IMR-90 (cell line): ENCODE data around the gene TUBGCP2. TPM values are rescaled to one million over a fixed set of nuclear protein-coding genes. Genes with fewer than 3 reads are reported as not detected.

Experiments
- ATAC-seq: fragments of 200-7000 bp; cut with Tn5 transposase; 2 replicates; pipeline ENCODE4 v1.9.1; 2020; ENCODE audit warnings: low read depth, mild to moderate bottlenecking, moderate library complexity
- BruUV-seq: library from RNA; stranded (reverse); fragments of 400-500 nt; replicated peaks from 2 replicates; lab custom pipeline; 2021; lab: Mats Ljungman, UMichigan
- CTCF ChIA-PET: fragments of 300-600 bp; formaldehyde crosslinking; extraction: SDS; loops from one replicate; lab custom pipeline; 2021; ENCODE audit warnings: antibody characterized with exemption; lab: Yijun Ruan, JAX
- POLR2A ChIA-PET: fragments of 300-600 bp; sonication (Branson Sonifier 250); formaldehyde crosslinking; loops from one replicate; lab custom pipeline; 2022; ENCODE audit warnings: antibody characterized with exemption; ENCODE audit not compliant: unreplicated experiment; lab: Charles Lee
- DNase-seq: peaks from one replicate; pipeline ENCODE4 v3.0.0; 2013
- H2AFZ ChIP-seq: replicated peaks from 2 replicates; pipeline ENCODE3; 2013; ENCODE audit warnings: low read length, mild to moderate bottlenecking; ENCODE audit not compliant: poor library complexity
- H2AK5ac ChIP-seq: 2 replicates; pipeline ENCODE4 v1.6.1; 2013; ENCODE audit warnings: low read depth, low read length, inconsistent platforms
- H2AK9ac ChIP-seq: replicated peaks from 2 replicates; pipeline ENCODE3; 2013; ENCODE audit warnings: mild to moderate bottlenecking, low read depth, low read length, moderate library complexity; ENCODE audit not compliant: poor library complexity
- H2BK120ac ChIP-seq: 2 replicates; pipeline ENCODE4 v1.6.1; 2013; ENCODE audit warnings: low read depth, low read length, inconsistent platforms
- H2BK15ac ChIP-seq: 3 replicates; pipeline ENCODE4 v1.6.1; 2013; ENCODE audit warnings: low read depth, low read length, inconsistent platforms
- H2BK20ac ChIP-seq: 2 replicates; pipeline ENCODE4 v1.6.1; 2013; ENCODE audit warnings: low read depth, mild to moderate bottlenecking, inconsistent platforms, low read length, moderate library complexity
- H2BK5ac ChIP-seq: 2 replicates; pipeline ENCODE4 v1.6.1; 2013; ENCODE audit warnings: mild to moderate bottlenecking, low read depth, low read length, inconsistent platforms; ENCODE audit not compliant: poor library complexity, severe bottlenecking
- H3K14ac ChIP-seq: replicated peaks from 2 replicates; pipeline ENCODE4 v1.6.1; 2013; ENCODE audit warnings: low read depth, low read length, inconsistent platforms
- H3K18ac ChIP-seq: 2 replicates; pipeline ENCODE4 v1.6.1; 2013; ENCODE audit warnings: low read depth, low read length, control low read depth
- H3K23ac ChIP-seq: 2 replicates; pipeline ENCODE4 v1.6.1; 2013; ENCODE audit warnings: low read depth, low read length, inconsistent platforms
- H3K27ac ChIP-seq: 2 replicates; pipeline ENCODE4 v1.5.1; 2013; ENCODE audit warnings: mild to moderate bottlenecking, control low read depth, low read length; ENCODE audit not compliant: insufficient read depth
- H3K27me3 ChIP-seq: 2 replicates; pipeline ENCODE4 v1.6.1; 2013; ENCODE audit warnings: low read length; ENCODE audit not compliant: control insufficient read depth, insufficient read depth
- H3K36me3 ChIP-seq: 2 replicates; pipeline ENCODE4 v1.6.1; 2013; ENCODE audit warnings: low read length, mixed read lengths; ENCODE audit not compliant: control insufficient read depth, insufficient read depth
- H3K4ac ChIP-seq: 2 replicates; pipeline ENCODE4 v1.6.1; 2013; ENCODE audit warnings: low read depth, low read length, inconsistent platforms
- H3K4me1 ChIP-seq: 2 replicates; pipeline ENCODE4 v1.6.1; 2013; ENCODE audit warnings: low read length, mixed read lengths; ENCODE audit not compliant: control insufficient read depth, insufficient read depth
- H3K4me2 ChIP-seq: 2 replicates; pipeline ENCODE4 v1.6.1; 2013; ENCODE audit warnings: low read depth, mild to moderate bottlenecking, control low read depth, low read length, moderate library complexity
- H3K4me3 ChIP-seq: 2 replicates; pipeline ENCODE4 v1.5.1; 2013; ENCODE audit warnings: low read depth, mild to moderate bottlenecking, control low read depth, low read length, moderate library complexity; ENCODE audit not compliant: insufficient read depth
- H3K56ac ChIP-seq: 2 replicates; pipeline ENCODE4 v1.6.1; 2013; ENCODE audit warnings: low read length, inconsistent platforms; ENCODE audit not compliant: insufficient read depth; ENCODE audit errors: extremely low read depth
- H3K79me1 ChIP-seq, 2 experiments: 2 replicates each; pipeline ENCODE4 v1.6.1; 2013; ENCODE audit warnings: low read length in 2 of 2, inconsistent platforms in 1 of 2, low read depth in 1 of 2
- H3K9ac ChIP-seq: 2 replicates; pipeline ENCODE4 v1.6.1; 2013; ENCODE audit warnings: low read depth, low read length, control low read depth
- H3K9me1 ChIP-seq: 2 replicates; pipeline ENCODE4 v1.6.1; 2013; ENCODE audit warnings: low read length, inconsistent platforms; ENCODE audit not compliant: insufficient read depth
- H3K9me3 ChIP-seq: 2 replicates; pipeline ENCODE4 v1.6.1; 2013; ENCODE audit warnings: low read length; ENCODE audit not compliant: control insufficient read depth, insufficient read depth
- H4K20me1 ChIP-seq: 2 replicates; pipeline ENCODE4 v1.6.1; 2013; ENCODE audit warnings: low read length, inconsistent platforms; ENCODE audit not compliant: insufficient read depth
- H4K5ac ChIP-seq: 2 replicates; pipeline ENCODE4 v1.6.1; 2013; ENCODE audit warnings: mild to moderate bottlenecking, low read depth, low read length, control low read depth
- H4K8ac ChIP-seq, 2 experiments: 2 replicates each; pipeline ENCODE4 v1.6.1; 2013; ENCODE audit warnings: low read depth in 2 of 2, low read length in 2 of 2, control low read depth in 1 of 2, inconsistent platforms in 1 of 2
- H4K91ac ChIP-seq: 2 replicates; pipeline ENCODE4 v1.6.1; 2013; ENCODE audit warnings: low read depth, low read length, inconsistent platforms; ENCODE audit not compliant: insufficient read depth
- BHLHE40 ChIP-seq: fragments of 150-350 bp; IDR thresholded peaks from 2 replicates; pipeline ENCODE4 v1.6.1; 2016; ENCODE audit warnings: mild to moderate bottlenecking, low read depth, low read length
- CEBPB ChIP-seq: IDR thresholded peaks from 2 replicates; pipeline ENCODE4 v1.6.1; 2012; ENCODE audit warnings: low read depth, low read length, improper control_type of control experiment
- CHD1 ChIP-seq: IDR thresholded peaks from 2 replicates; pipeline ENCODE4 v1.6.1; 2012; ENCODE audit warnings: low read depth, low read length, improper control_type of control experiment
- FOS ChIP-seq: fragments of 150-350 bp; IDR thresholded peaks from 2 replicates; pipeline ENCODE4 v1.6.1; 2016; ENCODE audit warnings: low read depth, low read length
- MAFK ChIP-seq: IDR thresholded peaks from 2 replicates; pipeline ENCODE4 v1.6.1; 2012; ENCODE audit warnings: low read depth, low read length, improper control_type of control experiment
- MXI1 ChIP-seq: IDR thresholded peaks from 2 replicates; pipeline ENCODE4 v1.6.1; 2012; ENCODE audit warnings: low read depth, mild to moderate bottlenecking, low read length, moderate library complexity, borderline replicate concordance
- NFE2L2 ChIP-seq: fragments of 150-350 bp; IDR thresholded peaks from 2 replicates; pipeline ENCODE4 v1.6.1; 2016; ENCODE audit warnings: low read depth, mild to moderate bottlenecking, low read length
- POLR2A ChIP-seq: IDR thresholded peaks from 2 replicates; pipeline ENCODE4 v1.6.1; 2012; ENCODE audit warnings: mild to moderate bottlenecking, low read depth, low read length
- RAD21 ChIP-seq: IDR thresholded peaks from 2 replicates; pipeline ENCODE4 v1.6.1; 2012; ENCODE audit warnings: low read length, improper control_type of control experiment
- RCOR1 ChIP-seq: IDR thresholded peaks from 2 replicates; pipeline ENCODE4 v1.6.1; 2012; ENCODE audit warnings: mild to moderate bottlenecking, low read length, improper control_type of control experiment; ENCODE audit not compliant: insufficient replicate concordance
- RFX5 ChIP-seq: IDR thresholded peaks from 2 replicates; pipeline ENCODE4 v1.8.0; 2012; ENCODE audit warnings: low read depth, mild to moderate bottlenecking, low read length, moderate library complexity
- SMC3 ChIP-seq: fragments of 150-350 bp; IDR thresholded peaks from 2 replicates; pipeline ENCODE4 v1.6.1; 2016; ENCODE audit warnings: low read depth, mild to moderate bottlenecking, antibody characterized with exemption, low read length, moderate library complexity
- WGBS, 2 experiments: methylation state at CpG; one replicate each; pipeline versions ENCODE4 v1.1.5 to v1.1.7; 2013; ENCODE audit warnings: missing lambda C conversion rate in 2 of 2; ENCODE audit not compliant: insufficient read length in 1 of 2; ENCODE audit errors: extremely low coverage in 2 of 2; 5-methylcytosine and 5-hydroxymethylcytosine counted together
- dilution Hi-C: fragments of 300-500 bp; cut with HindIII; formaldehyde crosslinking; loops from one replicate; pipeline ENCODE4 v1.14.3; 2018; ENCODE audit warnings: low sequenced_read_pairs; ENCODE audit not compliant: unreplicated experiment
- in situ Hi-C: fragments of 300-500 bp; cut with MboI; formaldehyde crosslinking; loops from 3 replicates; pipeline ENCODE4 v1.14.3; 2019; ENCODE audit warnings: low sequenced_read_pairs, inconsistent platforms, mixed read lengths
- intact Hi-C: fragments of 100-400 bp; cut with micrococcal nuclease; formaldehyde crosslinking; loops from 2 replicates; pipeline ENCODE4 v1.10.0; 2022
- polyA plus RNA-seq, 3 experiments: library from polyadenylated mRNA; depleted of rRNA; stranded (reverse); fragments of >200 nt; gene quantifications; 2 replicates each; pipeline ENCODE4 v1.2.3, GENCODE V29; 2012; ENCODE audit warnings: low replicate concordance in 1 of 3
- total RNA-seq: library from RNA; depleted of rRNA; stranded (reverse); fragments of >200 nt; gene quantifications from 2 replicates; pipeline ENCODE4 v1.2.3, GENCODE V29; 2012
- TF ChIP-seq, protein P1 (sequence below): fragments of 150-350 bp; IDR thresholded peaks from 2 replicates; pipeline ENCODE4 v1.6.1; 2017; ENCODE audit warnings: mild to moderate bottlenecking, antibody characterized with exemption, low read length, low read depth
- TF ChIP-seq, protein P2 (sequence below): conservative IDR thresholded peaks from 2 replicates; pipeline ENCODE4 v1.5.1; 2012; ENCODE audit warnings: mild to moderate bottlenecking, low read depth, low read length, improper control_type of control experiment
- TF ChIP-seq, protein P3 (sequence below): fragments of 150-350 bp; IDR thresholded peaks from 2 replicates; pipeline ENCODE4 v1.6.1; 2016; ENCODE audit warnings: low read depth, mild to moderate bottlenecking, low read length, moderate library complexity, borderline replicate concordance

Gene TUBGCP2
- total and polyA plus RNA-seq, 2 of the 4 experiments (the other 2 are of a cell fraction), result 48.1 to 72.6 TPM

DNA sequence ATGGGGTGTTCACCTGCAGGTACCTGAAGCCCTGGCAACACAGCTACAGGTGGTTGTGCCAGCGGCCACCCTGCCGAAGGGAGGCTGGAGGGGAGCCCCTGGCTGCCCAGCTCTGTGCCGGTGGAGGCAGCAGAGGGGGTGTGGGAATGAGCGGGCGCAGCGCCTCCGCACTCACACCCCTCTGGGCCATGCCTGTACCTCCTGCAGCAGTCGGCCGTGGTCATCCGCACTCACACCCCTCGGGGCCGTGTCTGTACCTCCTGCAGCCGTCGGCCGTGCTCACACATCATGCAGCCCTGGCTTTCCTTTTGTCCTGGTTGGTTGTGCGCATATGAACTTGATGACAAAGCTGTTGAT is 1.7 kb upstream of the TUBGCP2 start:
- ChIA-PET CTCF (no interaction called here), POLR2A (no interaction called here)
- H2BK5ac ChIP-seq, result no peak overlapping the region
- H3K4ac ChIP-seq, result no peak overlapping the region
- H3K9ac ChIP-seq, result no peak overlapping the region
- peaks cover 14% of the 10 kb centered on the region; the same call in 1 of the 2 replicates for H3K36me3 ChIP-seq
- H3K4me1 ChIP-seq, result peaks cover 8% of the 10 kb centered on the region
- H3K4me3 ChIP-seq, result no peak overlapping the region
- 99% methylated on average over 14 of the region's 16 CpGs; no CpG with 5 or more reads in 1 of the 2 experiments for WGBS, 2 experiments
- no peak overlapping the region for H2AK5ac ChIP-seq
- H2AK9ac ChIP-seq, result no peak overlapping the region
- no peak overlapping the region for H2BK20ac ChIP-seq
- H4K5ac ChIP-seq, result no peak overlapping the region
- no peak overlapping the region for H3K4me2 ChIP-seq
- TF ChIP-seq, protein P1, sequence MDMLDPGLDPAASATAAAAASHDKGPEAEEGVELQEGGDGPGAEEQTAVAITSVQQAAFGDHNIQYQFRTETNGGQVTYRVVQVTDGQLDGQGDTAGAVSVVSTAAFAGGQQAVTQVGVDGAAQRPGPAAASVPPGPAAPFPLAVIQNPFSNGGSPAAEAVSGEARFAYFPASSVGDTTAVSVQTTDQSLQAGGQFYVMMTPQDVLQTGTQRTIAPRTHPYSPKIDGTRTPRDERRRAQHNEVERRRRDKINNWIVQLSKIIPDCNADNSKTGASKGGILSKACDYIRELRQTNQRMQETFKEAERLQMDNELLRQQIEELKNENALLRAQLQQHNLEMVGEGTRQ, result no peak
- TF ChIP-seq, protein P2, sequence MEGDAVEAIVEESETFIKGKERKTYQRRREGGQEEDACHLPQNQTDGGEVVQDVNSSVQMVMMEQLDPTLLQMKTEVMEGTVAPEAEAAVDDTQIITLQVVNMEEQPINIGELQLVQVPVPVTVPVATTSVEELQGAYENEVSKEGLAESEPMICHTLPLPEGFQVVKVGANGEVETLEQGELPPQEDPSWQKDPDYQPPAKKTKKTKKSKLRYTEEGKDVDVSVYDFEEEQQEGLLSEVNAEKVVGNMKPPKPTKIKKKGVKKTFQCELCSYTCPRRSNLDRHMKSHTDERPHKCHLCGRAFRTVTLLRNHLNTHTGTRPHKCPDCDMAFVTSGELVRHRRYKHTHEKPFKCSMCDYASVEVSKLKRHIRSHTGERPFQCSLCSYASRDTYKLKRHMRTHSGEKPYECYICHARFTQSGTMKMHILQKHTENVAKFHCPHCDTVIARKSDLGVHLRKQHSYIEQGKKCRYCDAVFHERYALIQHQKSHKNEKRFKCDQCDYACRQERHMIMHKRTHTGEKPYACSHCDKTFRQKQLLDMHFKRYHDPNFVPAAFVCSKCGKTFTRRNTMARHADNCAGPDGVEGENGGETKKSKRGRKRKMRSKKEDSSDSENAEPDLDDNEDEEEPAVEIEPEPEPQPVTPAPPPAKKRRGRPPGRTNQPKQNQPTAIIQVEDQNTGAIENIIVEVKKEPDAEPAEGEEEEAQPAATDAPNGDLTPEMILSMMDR, result no peak
- no peak for TF ChIP-seq RFX5
- TF ChIP-seq RAD21, result no peak
- no peak for TF ChIP-seq NFE2L2
- TF ChIP-seq BHLHE40, result no peak
- no peak for TF ChIP-seq CHD1
- TF ChIP-seq, protein P3, sequence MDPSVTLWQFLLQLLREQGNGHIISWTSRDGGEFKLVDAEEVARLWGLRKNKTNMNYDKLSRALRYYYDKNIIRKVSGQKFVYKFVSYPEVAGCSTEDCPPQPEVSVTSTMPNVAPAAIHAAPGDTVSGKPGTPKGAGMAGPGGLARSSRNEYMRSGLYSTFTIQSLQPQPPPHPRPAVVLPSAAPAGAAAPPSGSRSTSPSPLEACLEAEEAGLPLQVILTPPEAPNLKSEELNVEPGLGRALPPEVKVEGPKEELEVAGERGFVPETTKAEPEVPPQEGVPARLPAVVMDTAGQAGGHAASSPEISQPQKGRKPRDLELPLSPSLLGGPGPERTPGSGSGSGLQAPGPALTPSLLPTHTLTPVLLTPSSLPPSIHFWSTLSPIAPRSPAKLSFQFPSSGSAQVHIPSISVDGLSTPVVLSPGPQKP, result no peak
- TF ChIP-seq POLR2A, result no peak
- no peak for TF ChIP-seq MXI1
- no peak for TF ChIP-seq FOS
- no peak for TF ChIP-seq RCOR1
- TF ChIP-seq CEBPB, result no peak
- TF ChIP-seq SMC3, result no peak
- TF ChIP-seq MAFK, result no peak
- no peak overlapping the region for H3K14ac ChIP-seq
- BruUV-seq, result no TSS peak
- no peaks in the 10 kb centered on the region for H3K27me3 ChIP-seq
- no peaks in the 10 kb centered on the region for H3K9me3 ChIP-seq
- H4K20me1 ChIP-seq, result peaks cover 28% of the 10 kb centered on the region
- no peak overlapping the region for H3K56ac ChIP-seq
- H2BK120ac ChIP-seq, result no peak overlapping the region
- no peak overlapping the region for H4K8ac ChIP-seq
- no peak overlapping the region for H2AFZ ChIP-seq
- no peak overlapping the region for H3K23ac ChIP-seq
- no peak overlapping the region for H4K91ac ChIP-seq
- DNase-seq (no peak), ATAC-seq (no peak)
- no peak overlapping the region for H3K27ac ChIP-seq
- intact Hi-C loops, result no loop called here
- in situ Hi-C loops, result no loop called here
- peaks cover 14% of the 10 kb centered on the region; the same call in 1 of the 2 replicates for H3K9me1 ChIP-seq
- no peak overlapping the region for H3K18ac ChIP-seq
- dilution Hi-C loops, result no loop called here
- H2BK15ac ChIP-seq, result no peak overlapping the region
- H3K79me1 ChIP-seq, result peaks cover 7 to 37% of the 10 kb centered on the region in 2 experiments
